ENCODE measurements around the gene PTK7.

- TF ChIP-seq GATA3 (IDR thresholded peaks at IDR 0.05; ENCODE audit: low read depth, low read length): no peak
- TF ChIP-seq GATA2 (IDR thresholded peaks at IDR 0.05; ENCODE audit: low read depth, low read length): no peak
These were observed 99.7 kb downstream of the PTK7 start for GRCh38 chr6:43175676-43176422.
